ENCODE data around the gene PTBP3.
"Not testable (repeated sequence)": the region's sequence is repeated elsewhere in the genome, so short reads cannot be mapped to it uniquely, and the experiment has no call there.

Gene PTBP3

GRCh38 chr9:112295174-112295573 lies 38.2 kb downstream of the PTBP3 start:
- H3K4me3 ChIP-seq (ENCODE audit: low read depth, low read length), result no peak overlapping the region
- no peak overlapping the region for H3K27ac ChIP-seq
- no peak overlapping the region for H3K4me2 ChIP-seq (ENCODE audit: low read length)
- H3K27me3 ChIP-seq (ENCODE audit: control insufficient read depth, insufficient read depth, low read length), result no peaks in the 10 kb centered on the region
- H3K9ac ChIP-seq, result no peak overlapping the region
- no peaks in the 10 kb centered on the region for H3K9me3 ChIP-seq (ENCODE audit: control insufficient read depth, low read length)
- H2AFZ ChIP-seq, result no peak overlapping the region
- H3K79me2 ChIP-seq, result peaks cover 3% of the 10 kb centered on the region
- no peaks in the 10 kb centered on the region for H3K36me3 ChIP-seq (ENCODE audit: control insufficient read depth, insufficient read depth, low read length)
- TF ChIP-seq, protein P1, sequence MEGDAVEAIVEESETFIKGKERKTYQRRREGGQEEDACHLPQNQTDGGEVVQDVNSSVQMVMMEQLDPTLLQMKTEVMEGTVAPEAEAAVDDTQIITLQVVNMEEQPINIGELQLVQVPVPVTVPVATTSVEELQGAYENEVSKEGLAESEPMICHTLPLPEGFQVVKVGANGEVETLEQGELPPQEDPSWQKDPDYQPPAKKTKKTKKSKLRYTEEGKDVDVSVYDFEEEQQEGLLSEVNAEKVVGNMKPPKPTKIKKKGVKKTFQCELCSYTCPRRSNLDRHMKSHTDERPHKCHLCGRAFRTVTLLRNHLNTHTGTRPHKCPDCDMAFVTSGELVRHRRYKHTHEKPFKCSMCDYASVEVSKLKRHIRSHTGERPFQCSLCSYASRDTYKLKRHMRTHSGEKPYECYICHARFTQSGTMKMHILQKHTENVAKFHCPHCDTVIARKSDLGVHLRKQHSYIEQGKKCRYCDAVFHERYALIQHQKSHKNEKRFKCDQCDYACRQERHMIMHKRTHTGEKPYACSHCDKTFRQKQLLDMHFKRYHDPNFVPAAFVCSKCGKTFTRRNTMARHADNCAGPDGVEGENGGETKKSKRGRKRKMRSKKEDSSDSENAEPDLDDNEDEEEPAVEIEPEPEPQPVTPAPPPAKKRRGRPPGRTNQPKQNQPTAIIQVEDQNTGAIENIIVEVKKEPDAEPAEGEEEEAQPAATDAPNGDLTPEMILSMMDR (IDR thresholded peaks at IDR 0.05), result no peak
- H3K4me1 ChIP-seq, result no peaks in the 10 kb centered on the region

- Histone ChIP-seq H3K4me2 (ENCODE audit: low read length) (no peak overlapping the region), H3K27ac (no peak overlapping the region), H3K27me3 (ENCODE audit: control insufficient read depth, insufficient read depth, low read length) (no peaks in the 10 kb centered on the region), H3K9ac (no peak overlapping the region), H3K4me3 (ENCODE audit: low read depth, low read length) (no peak overlapping the region), H3K79me2 (peaks cover 3% of the 10 kb centered on the region), H2AFZ (no peak overlapping the region), H3K36me3 (ENCODE audit: control insufficient read depth, insufficient read depth, low read length) (no peaks in the 10 kb centered on the region), H3K4me1 (no peaks in the 10 kb centered on the region), H3K9me3 (ENCODE audit: control insufficient read depth, low read length) (no peaks in the 10 kb centered on the region)
- TF ChIP-seq, protein P1 (IDR thresholded peaks at IDR 0.05), result no peak
These were observed 45.4 kb downstream of the PTBP3 start for GRCh38 chr9:112288029-112288428.

GRCh38 chr9:112286926-112287325 lies 46.5 kb downstream of the PTBP3 start:
- Histone ChIP-seq H3K79me2 (peaks cover 3% of the 10 kb centered on the region), H3K4me2 (ENCODE audit: low read length) (no peak overlapping the region), H3K4me1 (no peaks in the 10 kb centered on the region), H3K9ac (no peak overlapping the region), H3K9me3 (ENCODE audit: control insufficient read depth, low read length) (no peaks in the 10 kb centered on the region), H3K27ac (no peak overlapping the region), H2AFZ (no peak overlapping the region), H3K27me3 (ENCODE audit: control insufficient read depth, insufficient read depth, low read length) (no peaks in the 10 kb centered on the region), H3K36me3 (ENCODE audit: control insufficient read depth, insufficient read depth, low read length) (no peaks in the 10 kb centered on the region), H3K4me3 (ENCODE audit: low read depth, low read length) (no peak overlapping the region)
- TF ChIP-seq, protein P1 (IDR thresholded peaks at IDR 0.05), result no peak

- Histone ChIP-seq H3K27ac (no peak overlapping the region), H3K36me3 (ENCODE audit: control insufficient read depth, insufficient read depth, low read length) (no peaks in the 10 kb centered on the region), H3K9me3 (ENCODE audit: control insufficient read depth, low read length) (no peaks in the 10 kb centered on the region), H3K79me2 (no peaks in the 10 kb centered on the region), H3K27me3 (ENCODE audit: control insufficient read depth, insufficient read depth, low read length) (no peaks in the 10 kb centered on the region), H3K4me2 (ENCODE audit: low read length) (no peak overlapping the region), H3K9ac (no peak overlapping the region), H3K4me1 (no peaks in the 10 kb centered on the region), H2AFZ (no peak overlapping the region), H3K4me3 (ENCODE audit: low read depth, low read length) (no peak overlapping the region)
- TF ChIP-seq, protein P1 (IDR thresholded peaks at IDR 0.05), result no peak
These were observed 48.4 kb downstream of the PTBP3 start for GRCh38 chr9:112285056-112285455.

DNA sequence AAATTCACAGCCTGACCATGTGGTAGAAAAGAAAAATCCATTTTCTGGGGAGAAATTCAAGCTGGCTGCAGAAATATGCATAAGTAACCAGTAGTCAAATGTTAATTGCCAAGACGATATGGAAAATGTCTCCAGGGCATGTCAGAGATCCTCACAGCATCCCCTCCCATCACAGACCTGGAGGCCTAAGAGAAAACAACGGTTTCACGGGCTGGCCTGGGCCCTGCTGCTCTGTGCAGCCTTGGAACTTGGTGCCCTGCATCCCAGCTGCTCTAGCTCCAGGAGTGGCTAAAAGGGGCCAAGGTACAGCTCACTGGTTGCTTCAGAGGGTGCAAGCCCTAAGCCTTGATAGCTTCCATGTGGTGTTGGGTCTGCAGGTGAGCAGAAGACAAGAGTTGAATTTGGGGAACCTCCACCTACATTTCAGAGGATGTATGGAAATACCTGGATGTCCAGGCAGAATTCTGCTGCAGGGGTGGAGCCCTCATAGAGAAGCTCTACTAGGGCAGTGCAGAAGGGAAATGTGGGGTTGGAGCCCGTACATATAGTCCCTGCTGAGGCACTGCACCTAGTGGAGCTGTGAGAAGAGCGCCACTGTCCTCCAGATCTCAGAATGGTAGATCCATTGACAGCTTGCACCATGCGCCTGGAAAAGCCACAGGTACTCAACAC lies 49.7 kb downstream of the PTBP3 start:
- Histone ChIP-seq H3K27ac (no peak overlapping the region), H2AFZ (no peak overlapping the region), H3K4me3 (ENCODE audit: low read depth, low read length) (no peak overlapping the region), H3K9me3 (ENCODE audit: control insufficient read depth, low read length) (no peaks in the 10 kb centered on the region), H3K36me3 (ENCODE audit: control insufficient read depth, insufficient read depth, low read length) (no peaks in the 10 kb centered on the region), H3K79me2 (no peaks in the 10 kb centered on the region), H3K9ac (no peak overlapping the region), H3K4me2 (ENCODE audit: low read length) (no peak overlapping the region), H3K4me1 (no peaks in the 10 kb centered on the region), H3K27me3 (ENCODE audit: control insufficient read depth, insufficient read depth, low read length) (no peaks in the 10 kb centered on the region)
- TF ChIP-seq, protein P1 (IDR thresholded peaks at IDR 0.05), result no peak

- H3K4me2 ChIP-seq (ENCODE audit: low read length); H3K4me3 ChIP-seq (ENCODE audit: low read depth, low read length); H2AFZ ChIP-seq; H3K27ac ChIP-seq; H3K27me3 ChIP-seq (ENCODE audit: control insufficient read depth, insufficient read depth, low read length); H3K9me3 ChIP-seq (ENCODE audit: control insufficient read depth, low read length); H3K9ac ChIP-seq; H3K36me3 ChIP-seq (ENCODE audit: control insufficient read depth, insufficient read depth, low read length); H3K4me1 ChIP-seq; H3K79me2 ChIP-seq: not testable (repeated sequence)
These were observed 50.6 kb downstream of the PTBP3 start for GRCh38 chr9:112282841-112283240.
